HG03175 (cell line): Measurements from ENCODE around the gene ACAD11.
"Not testable (repeated sequence)": the region's sequence is repeated elsewhere in the genome, so short reads cannot be mapped to it uniquely, and the experiment has no call there.

Source experiments
- ATAC-seq: cut with Tn5 transposase; IDR thresholded peaks from one replicate; pipeline ENCODE4 v1.9.1; 2021; ENCODE audit warnings: mild to moderate bottlenecking, moderate library complexity; ENCODE audit not compliant: unreplicated experiment

ACAD11 gene

GRCh38 chr3:132606085-132606484 is 53.5 kb downstream of the ACAD11 start:
- no peak for ATAC-seq

- no peak for ATAC-seq
These were observed 54.2 kb downstream of the ACAD11 start for GRCh38 chr3:132605374-132605792.

GRCh38 chr3:132600614-132601013 is 59.0 kb downstream of the ACAD11 start:
- ATAC-seq = not testable (repeated sequence)

- no peak for ATAC-seq
These were observed 61.4 kb downstream of the ACAD11 start for GRCh38 chr3:132598181-132598580.

GRCh38 chr3:132597660-132598059 is 61.9 kb downstream of the ACAD11 start:
- ATAC-seq = no peak

GRCh38 chr3:132596816-132597433 is 62.7 kb downstream of the ACAD11 start, which contains the start of gene ACKR4:
TSS of gene ACKR4 (plus strand) at chr3:132597270. CDS start at chr3:132600398, 3,128 bp downstream.
- no peak for ATAC-seq

GRCh38 chr3:132596326-132596725 is 63.3 kb downstream of the ACAD11 start:
- ATAC-seq = no peak

- ATAC-seq = no peak
These were observed 64.6 kb downstream of the ACAD11 start for GRCh38 chr3:132595014-132595413.

- no peak for ATAC-seq
These were observed 65.1 kb downstream of the ACAD11 start for GRCh38 chr3:132594498-132594897.

- no peak for ATAC-seq
These were observed 65.7 kb downstream of the ACAD11 start for GRCh38 chr3:132593947-132594323.

GRCh38 chr3:132593241-132593946 is 66.2 kb downstream of the ACAD11 start:
- no peak for ATAC-seq

GRCh38 chr3:132592216-132592615 is 67.4 kb downstream of the ACAD11 start:
- ATAC-seq = no peak

- no peak for ATAC-seq
These were observed 72.2 kb downstream of the ACAD11 start for GRCh38 chr3:132587401-132587800.

- no peak for ATAC-seq
These were observed 85.8 kb downstream of the ACAD11 start for GRCh38 chr3:132573797-132574211.

- no peak for ATAC-seq
These were observed 89.6 kb downstream of the ACAD11 start for GRCh38 chr3:132570016-132570415.

- no peak for ATAC-seq
These were observed 90.0 kb downstream of the ACAD11 start for GRCh38 chr3:132569580-132569979.

GRCh38 chr3:132569153-132569552 is 90.5 kb downstream of the ACAD11 start:
- no peak for ATAC-seq

GRCh38 chr3:132568422-132568821 is 91.2 kb downstream of the ACAD11 start:
- no peak for ATAC-seq

- no peak for ATAC-seq
These were observed 95.5 kb downstream of the ACAD11 start for GRCh38 chr3:132564070-132564465.

- no peak for ATAC-seq
These were observed 96.1 kb downstream of the ACAD11 start for GRCh38 chr3:132563420-132564069.

- ATAC-seq = no peak
These were observed 98.6 kb downstream of the ACAD11 start for GRCh38 chr3:132561003-132561402.
